H1 (cell line): ENCODE measurements around the gene MAPK8IP2. TPM values are rescaled to one million over a fixed set of nuclear protein-coding genes. Genes with fewer than 3 reads are reported as not detected.

Experiments
- CTCF ChIA-PET: fragments of 300-600 bp; sonication (Branson Sonifier 250); formaldehyde crosslinking; loops from one replicate; lab custom pipeline; 2021; ENCODE audit not compliant: partially characterized antibody; lab: Charles Lee
- POLR2A ChIA-PET: fragments of 300-600 bp; sonication (Branson Sonifier 250); formaldehyde crosslinking; loops from one replicate; lab custom pipeline; 2021; ENCODE audit warnings: inconsistent platforms; ENCODE audit not compliant: partially characterized antibody; lab: Charles Lee
- DNase-seq, 2 experiments: peaks; one replicate each; pipeline versions ENCODE4 v3.0.0 to v3.0.0-alpha.2; 2010 to 2022; ENCODE audit warnings: low spot score in 2 of 2, low read depth in 1 of 2, mixed read lengths in 1 of 2
- FAIRE-seq: peaks from 2 replicates; lab custom pipeline; 2011; peaks lifted over from hg19 to GRCh38; lab: Jason Lieb, UNC
- H2AFZ ChIP-seq: 2 replicates; pipeline ENCODE4 v1.8.1; 2012; ENCODE audit warnings: low read length, inconsistent platforms
- H2AK5ac ChIP-seq: 2 replicates; pipeline ENCODE4 v1.6.1; 2013; ENCODE audit warnings: low read depth, low read length
- H2BK120ac ChIP-seq: replicated peaks from 2 replicates; pipeline ENCODE3; 2013; ENCODE audit warnings: low read depth, low read length, inconsistent platforms
- H2BK12ac ChIP-seq: 2 replicates; pipeline ENCODE4 v1.6.1; 2013; ENCODE audit warnings: low read depth, low read length
- H2BK15ac ChIP-seq: 2 replicates; pipeline ENCODE4 v1.6.1; 2013; ENCODE audit warnings: low read length
- H2BK20ac ChIP-seq: 2 replicates; pipeline ENCODE4 v1.6.1; 2013; ENCODE audit warnings: low read length
- H2BK5ac ChIP-seq: 2 replicates; pipeline ENCODE4 v1.6.1; 2013; ENCODE audit warnings: low read depth, low read length
- H3K14ac ChIP-seq: 2 replicates; pipeline ENCODE4 v1.6.1; 2013; ENCODE audit warnings: inconsistent platforms; ENCODE audit not compliant: insufficient read length
- H3K18ac ChIP-seq: 2 replicates; pipeline ENCODE4 v1.6.1; 2013; ENCODE audit warnings: low read length; ENCODE audit errors: extremely low read depth
- H3K23ac ChIP-seq: 2 replicates; pipeline ENCODE4 v1.6.1; 2013; ENCODE audit warnings: inconsistent platforms; ENCODE audit not compliant: insufficient read length
- H3K23me2 ChIP-seq: 2 replicates; pipeline ENCODE4 v1.6.1; 2013; ENCODE audit warnings: low read depth, low read length
- H3K27ac ChIP-seq: 2 replicates; pipeline ENCODE4 v1.6.1; 2011; ENCODE audit warnings: low read depth, low read length, inconsistent platforms
- H3K27me3 ChIP-seq, 4 experiments: replicated peaks in 1 of 4; 1 replicate in 1 of 4; 2 replicates in 3 of 4; pipeline versions ENCODE4 v1.6.1 to v1.8.1; 2011 to 2013; ENCODE audit warnings: low read length in 3 of 4, mild to moderate bottlenecking in 3 of 4, inconsistent platforms in 2 of 4, mixed read lengths in 2 of 4, moderate library complexity in 1 of 4; ENCODE audit not compliant: control insufficient read depth in 3 of 4, insufficient read depth in 3 of 4; ENCODE audit errors: extremely low read depth in 1 of 4
- H3K36me3 ChIP-seq, 4 experiments: 2 replicates each; pipeline versions ENCODE4 v1.6.1 to v1.8.1; 2011 to 2013; ENCODE audit warnings: mild to moderate bottlenecking in 4 of 4, low read length in 3 of 4, moderate library complexity in 2 of 4, control low read depth in 1 of 4, inconsistent platforms in 1 of 4; ENCODE audit not compliant: insufficient read depth in 4 of 4, control insufficient read depth in 2 of 4
- H3K4ac ChIP-seq: replicated peaks from 2 replicates; pipeline ENCODE3; 2013; ENCODE audit warnings: low read length, low read depth, mixed read lengths, inconsistent platforms; ENCODE audit not compliant: insufficient read length
- H3K4me1 ChIP-seq, 4 experiments: replicated peaks in 1 of 4; 1 replicate in 1 of 4; 2 replicates in 3 of 4; pipeline versions ENCODE4 v1.6.1 to v1.8.1; 2011 to 2013; ENCODE audit warnings: low read length in 3 of 4, inconsistent platforms in 2 of 4, mixed read lengths in 1 of 4; ENCODE audit not compliant: insufficient read depth in 4 of 4, control insufficient read depth in 3 of 4
- H3K4me2 ChIP-seq, 2 experiments: 2 replicates each; pipeline versions ENCODE4 v1.6.1 to v1.8.1; 2011 to 2013; ENCODE audit warnings: low read depth in 2 of 2, low read length in 2 of 2, control low read depth in 1 of 2, inconsistent platforms in 1 of 2, mild to moderate bottlenecking in 1 of 2; ENCODE audit not compliant: insufficient read depth in 1 of 2
- H3K4me3 ChIP-seq, 4 experiments: fragments of 200-600, 300-600 bp in 1 of 4; sonication (generic), shearing (Covaris generic), sonication (Bioruptor Twin) in 1 of 4; 2 replicates each; pipeline versions ENCODE4 v1.5.1 to v1.8.1; 2011 to 2016; ENCODE audit warnings: low read length in 4 of 4, low read depth in 3 of 4, control low read depth in 2 of 4, inconsistent platforms in 2 of 4, mild to moderate bottlenecking in 2 of 4, mixed read lengths in 1 of 4, moderate library complexity in 1 of 4; ENCODE audit not compliant: insufficient read depth in 2 of 4; ENCODE audit errors: extremely low read depth in 1 of 4
- H3K56ac ChIP-seq: replicated peaks from 2 replicates; pipeline ENCODE3; 2013; ENCODE audit warnings: low read depth, mild to moderate bottlenecking, mixed read lengths, low read length, inconsistent platforms; ENCODE audit not compliant: insufficient read length
- H3K79me1 ChIP-seq: 2 replicates; pipeline ENCODE4 v1.6.1; 2013; ENCODE audit warnings: low read depth, low read length, control low read depth
- H3K79me2 ChIP-seq, 2 experiments: 2 replicates each; pipeline versions ENCODE4 v1.6.1 to v1.8.1; 2012 to 2013; ENCODE audit warnings: low read length in 2 of 2, mild to moderate bottlenecking in 2 of 2, inconsistent platforms in 1 of 2; ENCODE audit not compliant: insufficient read depth in 2 of 2, control insufficient read depth in 1 of 2
- H3K9ac ChIP-seq, 4 experiments: replicated peaks in 1 of 4; 1 replicate in 1 of 4; 2 replicates in 3 of 4; pipeline versions ENCODE4 v1.6.1 to v1.8.1; 2011 to 2013; ENCODE audit warnings: low read depth in 3 of 4, low read length in 3 of 4, control low read depth in 2 of 4, mild to moderate bottlenecking in 2 of 4, moderate library complexity in 2 of 4, inconsistent platforms in 1 of 4; ENCODE audit errors: extremely low read depth in 1 of 4
- H3K9me3 ChIP-seq, 2 experiments: 2 replicates each; pipeline versions ENCODE4 v1.6.1 to v1.8.1; 2012 to 2013; ENCODE audit warnings: mild to moderate bottlenecking in 2 of 2, moderate library complexity in 2 of 2, control low read depth in 1 of 2, inconsistent platforms in 1 of 2, low read depth in 1 of 2, low read length in 1 of 2, mixed read lengths in 1 of 2; ENCODE audit not compliant: insufficient read depth in 2 of 2
- H4K20me1 ChIP-seq, 2 experiments: replicated peaks in 1 of 2; 2 replicates each; pipeline versions ENCODE3 to v1.8.1; 2011 to 2013; ENCODE audit warnings: inconsistent platforms in 2 of 2, low read length in 2 of 2, mild to moderate bottlenecking in 1 of 2; ENCODE audit not compliant: insufficient read depth in 2 of 2, control insufficient read depth in 1 of 2
- H4K5ac ChIP-seq: 2 replicates; pipeline ENCODE4 v1.6.1; 2013; ENCODE audit warnings: low read length, low read depth, mixed read lengths, inconsistent platforms; ENCODE audit not compliant: insufficient read length
- H4K8ac ChIP-seq: 2 replicates; pipeline ENCODE4 v1.8.0; 2013; ENCODE audit warnings: mild to moderate bottlenecking, moderate library complexity, low read length, inconsistent platforms; ENCODE audit not compliant: insufficient read depth; ENCODE audit errors: extremely low read depth
- H4K91ac ChIP-seq: replicated peaks from 2 replicates; pipeline ENCODE3; 2013; ENCODE audit warnings: low read length, mixed read lengths, inconsistent platforms; ENCODE audit not compliant: insufficient read length
- CBX5 ChIP-seq: fragments of 300-800, 300-1000 bp; sonication (generic); IDR thresholded peaks from 2 replicates; pipeline ENCODE4 v1.7.1; 2016; ENCODE audit warnings: antibody characterized with exemption, low read length, low read depth
- CBX8 ChIP-seq: fragments of 300-800, 300-1000 bp; sonication (generic); IDR thresholded peaks from 2 replicates; pipeline ENCODE4 v1.7.1; 2016; ENCODE audit warnings: low read depth, low read length, borderline replicate concordance
- EZH2 ChIP-seq: fragments of 200-600 bp; sonication (generic); IDR thresholded peaks from 2 replicates; pipeline ENCODE4 v1.7.1; 2012; ENCODE audit warnings: low read depth, mild to moderate bottlenecking, moderate library complexity, low read length, inconsistent platforms; ENCODE audit not compliant: severe bottlenecking
- PHF8 ChIP-seq: fragments of 200-600 bp; sonication (generic); conservative IDR thresholded peaks from 2 replicates; pipeline ENCODE4 v1.7.1; 2012; ENCODE audit warnings: low read depth, mild to moderate bottlenecking, inconsistent platforms, low read length, moderate library complexity
- POLR2A ChIP-seq, 2 experiments: IDR thresholded peaks; 1 replicate in 1 of 2; 2 replicates in 1 of 2; pipeline ENCODE4 v1.6.1; 2011; ENCODE audit warnings: low read depth in 2 of 2, low read length in 2 of 2, mild to moderate bottlenecking in 2 of 2; ENCODE audit errors: control extremely low read depth in 1 of 2
- SAP30 ChIP-seq: fragments of 300-600 bp; sonication (generic); IDR thresholded peaks from 2 replicates; pipeline ENCODE4 v1.7.1; 2012; ENCODE audit warnings: low read length, moderate library complexity, mild to moderate bottlenecking, inconsistent platforms; ENCODE audit not compliant: insufficient read depth, insufficient replicate concordance
- SIX5 ChIP-seq: IDR thresholded peaks from 2 replicates; pipeline ENCODE4 v1.6.1; 2011; ENCODE audit warnings: mild to moderate bottlenecking, low read depth, low read length
- SP4 ChIP-seq: IDR thresholded peaks from 2 replicates; pipeline ENCODE4 v1.6.1; 2012; ENCODE audit warnings: low read length, inconsistent platforms
- TAF1 ChIP-seq: IDR thresholded peaks from 2 replicates; pipeline ENCODE4 v1.6.1; 2011; ENCODE audit warnings: mild to moderate bottlenecking, low read depth, low read length
- TCF12 ChIP-seq: IDR thresholded peaks from 2 replicates; pipeline ENCODE4 v1.6.1; 2011; ENCODE audit warnings: low read depth, mild to moderate bottlenecking, low read length
- ZNF274 ChIP-seq: IDR thresholded peaks from 2 replicates; pipeline ENCODE4 v1.7.0; 2012; ENCODE audit warnings: low read length, borderline replicate concordance; ENCODE audit errors: extremely low read depth
- WGBS, 2 experiments: shearing (Covaris generic) in 1 of 2; methylation state at CpG; one replicate each; pipeline versions ENCODE4 v1.1.6 to v1.1.7; 2013 to 2015; ENCODE audit warnings: low lambda C conversion rate in 2 of 2, mixed read lengths in 2 of 2, inconsistent platforms in 1 of 2, low coverage in 1 of 2, missing lambda C conversion rate in 1 of 2; ENCODE audit not compliant: insufficient replicate concordance in 2 of 2, insufficient coverage in 1 of 2, insufficient read length in 1 of 2; ENCODE audit errors: extremely low coverage in 1 of 2, missing lambda C conversion rate in 1 of 2; 5-methylcytosine and 5-hydroxymethylcytosine counted together
- polyA plus RNA-seq, 7 experiments: library from polyadenylated mRNA; depleted of rRNA in 3 of 7; stranded (reverse) in 5 of 7; unstranded in 2 of 7; fragments of >200 nt in 5 of 7; fragments of 200-250 nt in 2 of 7; gene quantifications; 1 replicate in 5 of 7; 2 replicates in 1 of 7; 4 replicates in 1 of 7; pipeline versions ENCODE4 v1.2.1 to v1.2.3, GENCODE V29; 2011 to 2013; ENCODE audit warnings: missing spikeins in 2 of 7, mixed read lengths in 2 of 7
- total RNA-seq: library from RNA; stranded (reverse); fragmentation: NEBNext Ultra II Directional; extraction: Animal tissue kit (Norgen Biotek cat#: 25700); gene quantifications from 2 replicates; pipeline ENCODE4 v1.2.1, GENCODE V29; 2021
- TF ChIP-seq, protein P1 (sequence below), 3 experiments: IDR thresholded peaks; 1 replicate in 2 of 3; 2 replicates in 1 of 3; pipeline versions ENCODE4 v1.5.1 to v1.6.1; 2011; ENCODE audit warnings: low read length in 3 of 3, mild to moderate bottlenecking in 3 of 3, inconsistent platforms in 2 of 3, low read depth in 1 of 3, moderate library complexity in 1 of 3; ENCODE audit not compliant: insufficient read depth in 1 of 3; ENCODE audit errors: control extremely low read depth in 1 of 3

MAPK8IP2 gene
- total and polyA plus RNA-seq, 2 of the 8 experiments (the other 6 are each of a cell fraction or from before 2014, with no cell fraction given) = 1.5 to 5.5 TPM

- Histone ChIP-seq H3K9me3 (no peaks in the 10 kb centered on the region), H3K79me2 (no peaks in the 10 kb centered on the region), H3K56ac (no peak overlapping the region), H3K4me2 (no peak overlapping the region), H4K8ac (no peak overlapping the region), H3K4ac (no peak overlapping the region), H3K23ac (no peak overlapping the region), H3K79me1 (no peaks in the 10 kb centered on the region), H3K18ac (no peak overlapping the region), H2AK5ac (no peak overlapping the region), H3K4me1 (no peaks in the 10 kb centered on the region; a peak in 1 of 7 replicates), H3K9ac (no peak overlapping the region), H2BK15ac (no peak overlapping the region), H3K4me3 (no peak overlapping the region), H3K27ac (no peak overlapping the region), H2BK12ac (no peak overlapping the region), H4K91ac (no peak overlapping the region), H2BK120ac (no peak overlapping the region), H3K36me3 (no peaks in the 10 kb centered on the region), H3K27me3 (peaks cover 0 to 24% (median 9%) of the 10 kb centered on the region in 4 experiments; a peak in 6 of 7 replicates), H3K23me2 (no peaks in the 10 kb centered on the region; the same call in 1 of the 2 replicates), H4K5ac (no peak overlapping the region), H2AFZ (no peak overlapping the region), H4K20me1 (no peaks in the 10 kb centered on the region), H3K14ac (no peak overlapping the region), H2BK5ac (no peak overlapping the region), H2BK20ac (no peak overlapping the region)
- 93% methylated on average over 4 of the region's 4 CpGs; no CpG with 5 or more reads in 1 of the 2 experiments for WGBS, 2 experiments
- ChIA-PET CTCF (no interaction called here), POLR2A (interaction anchor here (2.2 kb wide), 1 partner anchor 15 kb away, joined by 8 read pairs; no protein-coding TSS in a partner anchor)
- FAIRE-seq (no peak), DNase-seq (no peak)
- TF ChIP-seq POLR2A (IDR thresholded peaks at IDR 0.05; ENCODE audit: control extremely low read depth in 1 of 2, low read depth in 2 of 2, low read length in 2 of 2) (no peak), SP4 (no peak), ZNF274 (no peak), PHF8 (no peak), CBX8 (no peak), SIX5 (no peak), TAF1 (no peak), EZH2 (no peak), CBX5 (no peak), TCF12 (no peak), SAP30 (no peak)
- TF ChIP-seq, protein P1, sequence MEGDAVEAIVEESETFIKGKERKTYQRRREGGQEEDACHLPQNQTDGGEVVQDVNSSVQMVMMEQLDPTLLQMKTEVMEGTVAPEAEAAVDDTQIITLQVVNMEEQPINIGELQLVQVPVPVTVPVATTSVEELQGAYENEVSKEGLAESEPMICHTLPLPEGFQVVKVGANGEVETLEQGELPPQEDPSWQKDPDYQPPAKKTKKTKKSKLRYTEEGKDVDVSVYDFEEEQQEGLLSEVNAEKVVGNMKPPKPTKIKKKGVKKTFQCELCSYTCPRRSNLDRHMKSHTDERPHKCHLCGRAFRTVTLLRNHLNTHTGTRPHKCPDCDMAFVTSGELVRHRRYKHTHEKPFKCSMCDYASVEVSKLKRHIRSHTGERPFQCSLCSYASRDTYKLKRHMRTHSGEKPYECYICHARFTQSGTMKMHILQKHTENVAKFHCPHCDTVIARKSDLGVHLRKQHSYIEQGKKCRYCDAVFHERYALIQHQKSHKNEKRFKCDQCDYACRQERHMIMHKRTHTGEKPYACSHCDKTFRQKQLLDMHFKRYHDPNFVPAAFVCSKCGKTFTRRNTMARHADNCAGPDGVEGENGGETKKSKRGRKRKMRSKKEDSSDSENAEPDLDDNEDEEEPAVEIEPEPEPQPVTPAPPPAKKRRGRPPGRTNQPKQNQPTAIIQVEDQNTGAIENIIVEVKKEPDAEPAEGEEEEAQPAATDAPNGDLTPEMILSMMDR (IDR thresholded peaks at IDR 0.05; ENCODE audit: control extremely low read depth in 1 of 3, insufficient read depth in 1 of 3, low read depth in 1 of 3, low read length in 3 of 3) = no peak
These were observed 57.3 kb downstream of the MAPK8IP2 start for GRCh38 chr22:50657925-50658324.
